H1 (cell line): ENCODE measurements around the gene MYOD1. TPM values are rescaled to one million over a fixed set of nuclear protein-coding genes. Genes with fewer than 3 reads are reported as not detected.

ENCODE experiments used
- CTCF ChIA-PET: fragments of 300-600 bp; sonication (Branson Sonifier 250); formaldehyde crosslinking; loops from one replicate; lab custom pipeline; 2021; ENCODE audit not compliant: partially characterized antibody; lab: Charles Lee
- POLR2A ChIA-PET: fragments of 300-600 bp; sonication (Branson Sonifier 250); formaldehyde crosslinking; loops from one replicate; lab custom pipeline; 2021; ENCODE audit warnings: inconsistent platforms; ENCODE audit not compliant: partially characterized antibody; lab: Charles Lee
- DNase-seq, 2 experiments: peaks; one replicate each; pipeline versions ENCODE4 v3.0.0 to v3.0.0-alpha.2; 2010 to 2022; ENCODE audit warnings: low spot score in 2 of 2, low read depth in 1 of 2, mixed read lengths in 1 of 2
- FAIRE-seq: peaks from 2 replicates; lab custom pipeline; 2011; peaks lifted over from hg19 to GRCh38; lab: Jason Lieb, UNC
- H2AFZ ChIP-seq: 2 replicates; pipeline ENCODE4 v1.8.1; 2012; ENCODE audit warnings: low read length, inconsistent platforms
- H2AK5ac ChIP-seq: 2 replicates; pipeline ENCODE4 v1.6.1; 2013; ENCODE audit warnings: low read depth, low read length
- H2BK120ac ChIP-seq: replicated peaks from 2 replicates; pipeline ENCODE3; 2013; ENCODE audit warnings: low read depth, low read length, inconsistent platforms
- H2BK12ac ChIP-seq: 2 replicates; pipeline ENCODE4 v1.6.1; 2013; ENCODE audit warnings: low read depth, low read length
- H2BK15ac ChIP-seq: 2 replicates; pipeline ENCODE4 v1.6.1; 2013; ENCODE audit warnings: low read length
- H2BK20ac ChIP-seq: 2 replicates; pipeline ENCODE4 v1.6.1; 2013; ENCODE audit warnings: low read length
- H2BK5ac ChIP-seq: 2 replicates; pipeline ENCODE4 v1.6.1; 2013; ENCODE audit warnings: low read depth, low read length
- H3K14ac ChIP-seq: 2 replicates; pipeline ENCODE4 v1.6.1; 2013; ENCODE audit warnings: inconsistent platforms; ENCODE audit not compliant: insufficient read length
- H3K18ac ChIP-seq: 2 replicates; pipeline ENCODE4 v1.6.1; 2013; ENCODE audit warnings: low read length; ENCODE audit errors: extremely low read depth
- H3K23ac ChIP-seq: 2 replicates; pipeline ENCODE4 v1.6.1; 2013; ENCODE audit warnings: inconsistent platforms; ENCODE audit not compliant: insufficient read length
- H3K23me2 ChIP-seq: 2 replicates; pipeline ENCODE4 v1.6.1; 2013; ENCODE audit warnings: low read depth, low read length
- H3K27ac ChIP-seq: 2 replicates; pipeline ENCODE4 v1.6.1; 2011; ENCODE audit warnings: low read depth, low read length, inconsistent platforms
- H3K27me3 ChIP-seq, 4 experiments: replicated peaks in 1 of 4; 1 replicate in 1 of 4; 2 replicates in 3 of 4; pipeline versions ENCODE4 v1.6.1 to v1.8.1; 2011 to 2013; ENCODE audit warnings: low read length in 3 of 4, mild to moderate bottlenecking in 3 of 4, inconsistent platforms in 2 of 4, mixed read lengths in 2 of 4, moderate library complexity in 1 of 4; ENCODE audit not compliant: control insufficient read depth in 3 of 4, insufficient read depth in 3 of 4; ENCODE audit errors: extremely low read depth in 1 of 4
- H3K36me3 ChIP-seq, 4 experiments: 2 replicates each; pipeline versions ENCODE4 v1.6.1 to v1.8.1; 2011 to 2013; ENCODE audit warnings: mild to moderate bottlenecking in 4 of 4, low read length in 3 of 4, moderate library complexity in 2 of 4, control low read depth in 1 of 4, inconsistent platforms in 1 of 4; ENCODE audit not compliant: insufficient read depth in 4 of 4, control insufficient read depth in 2 of 4
- H3K4ac ChIP-seq: replicated peaks from 2 replicates; pipeline ENCODE3; 2013; ENCODE audit warnings: low read length, low read depth, mixed read lengths, inconsistent platforms; ENCODE audit not compliant: insufficient read length
- H3K4me1 ChIP-seq, 4 experiments: replicated peaks in 1 of 4; 1 replicate in 1 of 4; 2 replicates in 3 of 4; pipeline versions ENCODE4 v1.6.1 to v1.8.1; 2011 to 2013; ENCODE audit warnings: low read length in 3 of 4, inconsistent platforms in 2 of 4, mixed read lengths in 1 of 4; ENCODE audit not compliant: insufficient read depth in 4 of 4, control insufficient read depth in 3 of 4
- H3K4me2 ChIP-seq, 2 experiments: 2 replicates each; pipeline versions ENCODE4 v1.6.1 to v1.8.1; 2011 to 2013; ENCODE audit warnings: low read depth in 2 of 2, low read length in 2 of 2, control low read depth in 1 of 2, inconsistent platforms in 1 of 2, mild to moderate bottlenecking in 1 of 2; ENCODE audit not compliant: insufficient read depth in 1 of 2
- H3K4me3 ChIP-seq, 4 experiments: fragments of 200-600, 300-600 bp in 1 of 4; sonication (generic), shearing (Covaris generic), sonication (Bioruptor Twin) in 1 of 4; 2 replicates each; pipeline versions ENCODE4 v1.5.1 to v1.8.1; 2011 to 2016; ENCODE audit warnings: low read length in 4 of 4, low read depth in 3 of 4, control low read depth in 2 of 4, inconsistent platforms in 2 of 4, mild to moderate bottlenecking in 2 of 4, mixed read lengths in 1 of 4, moderate library complexity in 1 of 4; ENCODE audit not compliant: insufficient read depth in 2 of 4; ENCODE audit errors: extremely low read depth in 1 of 4
- H3K56ac ChIP-seq: replicated peaks from 2 replicates; pipeline ENCODE3; 2013; ENCODE audit warnings: low read depth, mild to moderate bottlenecking, mixed read lengths, low read length, inconsistent platforms; ENCODE audit not compliant: insufficient read length
- H3K79me1 ChIP-seq: 2 replicates; pipeline ENCODE4 v1.6.1; 2013; ENCODE audit warnings: low read depth, low read length, control low read depth
- H3K79me2 ChIP-seq, 2 experiments: 2 replicates each; pipeline versions ENCODE4 v1.6.1 to v1.8.1; 2012 to 2013; ENCODE audit warnings: low read length in 2 of 2, mild to moderate bottlenecking in 2 of 2, inconsistent platforms in 1 of 2; ENCODE audit not compliant: insufficient read depth in 2 of 2, control insufficient read depth in 1 of 2
- H3K9ac ChIP-seq, 4 experiments: replicated peaks in 1 of 4; 1 replicate in 1 of 4; 2 replicates in 3 of 4; pipeline versions ENCODE4 v1.6.1 to v1.8.1; 2011 to 2013; ENCODE audit warnings: low read depth in 3 of 4, low read length in 3 of 4, control low read depth in 2 of 4, mild to moderate bottlenecking in 2 of 4, moderate library complexity in 2 of 4, inconsistent platforms in 1 of 4; ENCODE audit errors: extremely low read depth in 1 of 4
- H3K9me3 ChIP-seq, 2 experiments: 2 replicates each; pipeline versions ENCODE4 v1.6.1 to v1.8.1; 2012 to 2013; ENCODE audit warnings: mild to moderate bottlenecking in 2 of 2, moderate library complexity in 2 of 2, control low read depth in 1 of 2, inconsistent platforms in 1 of 2, low read depth in 1 of 2, low read length in 1 of 2, mixed read lengths in 1 of 2; ENCODE audit not compliant: insufficient read depth in 2 of 2
- H4K20me1 ChIP-seq, 2 experiments: replicated peaks in 1 of 2; 2 replicates each; pipeline versions ENCODE3 to v1.8.1; 2011 to 2013; ENCODE audit warnings: inconsistent platforms in 2 of 2, low read length in 2 of 2, mild to moderate bottlenecking in 1 of 2; ENCODE audit not compliant: insufficient read depth in 2 of 2, control insufficient read depth in 1 of 2
- H4K5ac ChIP-seq: 2 replicates; pipeline ENCODE4 v1.6.1; 2013; ENCODE audit warnings: low read length, low read depth, mixed read lengths, inconsistent platforms; ENCODE audit not compliant: insufficient read length
- H4K8ac ChIP-seq: 2 replicates; pipeline ENCODE4 v1.8.0; 2013; ENCODE audit warnings: mild to moderate bottlenecking, moderate library complexity, low read length, inconsistent platforms; ENCODE audit not compliant: insufficient read depth; ENCODE audit errors: extremely low read depth
- H4K91ac ChIP-seq: replicated peaks from 2 replicates; pipeline ENCODE3; 2013; ENCODE audit warnings: low read length, mixed read lengths, inconsistent platforms; ENCODE audit not compliant: insufficient read length
- CBX5 ChIP-seq: fragments of 300-800, 300-1000 bp; sonication (generic); IDR thresholded peaks from 2 replicates; pipeline ENCODE4 v1.7.1; 2016; ENCODE audit warnings: antibody characterized with exemption, low read length, low read depth
- CHD1 ChIP-seq: IDR thresholded peaks from 2 replicates; pipeline ENCODE4 v1.6.1; 2012; ENCODE audit warnings: low read depth, low read length, improper control_type of control experiment
- EZH2 ChIP-seq: fragments of 200-600 bp; sonication (generic); IDR thresholded peaks from 2 replicates; pipeline ENCODE4 v1.7.1; 2012; ENCODE audit warnings: low read depth, mild to moderate bottlenecking, moderate library complexity, low read length, inconsistent platforms; ENCODE audit not compliant: severe bottlenecking
- KDM1A ChIP-seq: fragments of 200-600, 300-600 bp; sonication (generic); IDR thresholded peaks from 2 replicates; pipeline ENCODE4 v1.7.1; 2016; ENCODE audit warnings: mild to moderate bottlenecking, low read length, borderline replicate concordance
- POLR2A ChIP-seq, 2 experiments: IDR thresholded peaks; 1 replicate in 1 of 2; 2 replicates in 1 of 2; pipeline ENCODE4 v1.6.1; 2011; ENCODE audit warnings: low read depth in 2 of 2, low read length in 2 of 2, mild to moderate bottlenecking in 2 of 2; ENCODE audit errors: control extremely low read depth in 1 of 2
- SP2 ChIP-seq: IDR thresholded peaks from 2 replicates; pipeline ENCODE4 v1.6.1; 2012; ENCODE audit warnings: mild to moderate bottlenecking, low read length, inconsistent platforms
- SRF ChIP-seq: IDR thresholded peaks from 2 replicates; pipeline ENCODE4 v1.6.1; 2011; ENCODE audit warnings: mild to moderate bottlenecking, low read depth, low read length, moderate library complexity
- TBP ChIP-seq: IDR thresholded peaks from 2 replicates; pipeline ENCODE4 v1.6.1; 2011; ENCODE audit warnings: low read depth, low read length, improper control_type of control experiment
- TCF12 ChIP-seq: IDR thresholded peaks from 2 replicates; pipeline ENCODE4 v1.6.1; 2011; ENCODE audit warnings: low read depth, mild to moderate bottlenecking, low read length
- WGBS, 2 experiments: shearing (Covaris generic) in 1 of 2; methylation state at CpG; one replicate each; pipeline versions ENCODE4 v1.1.6 to v1.1.7; 2013 to 2015; ENCODE audit warnings: low lambda C conversion rate in 2 of 2, mixed read lengths in 2 of 2, inconsistent platforms in 1 of 2, low coverage in 1 of 2, missing lambda C conversion rate in 1 of 2; ENCODE audit not compliant: insufficient replicate concordance in 2 of 2, insufficient coverage in 1 of 2, insufficient read length in 1 of 2; ENCODE audit errors: extremely low coverage in 1 of 2, missing lambda C conversion rate in 1 of 2; 5-methylcytosine and 5-hydroxymethylcytosine counted together
- polyA plus RNA-seq, 7 experiments: library from polyadenylated mRNA; depleted of rRNA in 3 of 7; stranded (reverse) in 5 of 7; unstranded in 2 of 7; fragments of >200 nt in 5 of 7; fragments of 200-250 nt in 2 of 7; gene quantifications; 1 replicate in 5 of 7; 2 replicates in 1 of 7; 4 replicates in 1 of 7; pipeline versions ENCODE4 v1.2.1 to v1.2.3, GENCODE V29; 2011 to 2013; ENCODE audit warnings: missing spikeins in 2 of 7, mixed read lengths in 2 of 7
- total RNA-seq: library from RNA; stranded (reverse); fragmentation: NEBNext Ultra II Directional; extraction: Animal tissue kit (Norgen Biotek cat#: 25700); gene quantifications from 2 replicates; pipeline ENCODE4 v1.2.1, GENCODE V29; 2021
- TF ChIP-seq, protein P1 (sequence below): IDR thresholded peaks from 2 replicates; pipeline ENCODE4 v1.6.1; 2011; ENCODE audit warnings: low read depth, mild to moderate bottlenecking, low read length; ENCODE audit not compliant: insufficient read depth

Gene MYOD1
- total and polyA plus RNA-seq, 2 of the 8 experiments (the other 6 are each of a cell fraction or from before 2014, with no cell fraction given): not detected

DNA sequence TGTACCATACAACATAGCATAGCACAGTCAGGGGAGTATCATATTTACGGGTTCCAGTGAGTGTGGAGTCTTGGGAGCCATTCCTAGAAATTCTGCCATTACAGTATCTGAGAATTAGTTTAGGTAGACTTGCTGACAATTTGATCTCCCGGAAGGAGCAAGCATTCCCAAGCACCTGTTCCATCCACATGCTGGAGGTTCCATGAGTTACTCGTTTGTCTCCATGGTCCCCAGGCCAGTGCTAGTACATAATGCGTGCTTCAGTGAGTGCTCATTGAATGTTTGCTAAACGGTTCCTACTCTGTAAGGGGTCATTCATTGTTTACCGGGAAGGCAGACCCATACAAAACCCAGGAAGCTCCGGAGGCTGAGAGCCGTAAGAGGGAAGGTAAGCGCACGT is 27.4 kb upstream of the MYOD1 start:
- CTCF ChIA-PET: interaction anchor here (1.1 kb wide), 1 partner anchor 164 kb away, joined by 3 read pairs; no protein-coding TSS in a partner anchor
- FAIRE-seq: no peak
- no peak overlapping the region for H3K56ac ChIP-seq

More for the DNA sequence above, 27.4 kb upstream of the MYOD1 start:
- Histone ChIP-seq H3K4me1 (no peaks in the 10 kb centered on the region; a peak in 1 of 7 replicates), H3K27ac (no peak overlapping the region), H3K4ac (no peak overlapping the region), H3K9ac (no peak overlapping the region), H3K79me1 (no peaks in the 10 kb centered on the region), H3K14ac (no peak overlapping the region), H3K4me2 (no peak overlapping the region), H2BK20ac (no peak overlapping the region), H2BK15ac (no peak overlapping the region), H2BK12ac (no peak overlapping the region), H4K5ac (no peak overlapping the region), H3K9me3 (no peaks in the 10 kb centered on the region), H4K20me1 (peaks cover 0 to 2% of the 10 kb centered on the region in 2 experiments), H3K4me3 (no peak overlapping the region), H3K36me3 (no peaks in the 10 kb centered on the region), H3K18ac (no peak overlapping the region), H3K23ac (no peak overlapping the region), H3K23me2 (no peaks in the 10 kb centered on the region; the same call in 1 of the 2 replicates), H2BK5ac (no peak overlapping the region), H2AFZ (no peak overlapping the region), H3K27me3 (peaks cover 5 to 30% (median 26%) of the 10 kb centered on the region in 4 experiments), H3K79me2 (no peaks in the 10 kb centered on the region), H2BK120ac (no peak overlapping the region), H2AK5ac (no peak overlapping the region), H4K8ac (no peak overlapping the region), H4K91ac (no peak overlapping the region)
- TF ChIP-seq CHD1 (no peak), TBP (no peak), KDM1A (no peak), TCF12 (no peak), SRF (no peak), SP2 (no peak), EZH2 (no peak), POLR2A (IDR thresholded peaks at IDR 0.05; ENCODE audit: control extremely low read depth in 1 of 2, low read depth in 2 of 2, low read length in 2 of 2) (no peak), CBX5 (no peak)
- TF ChIP-seq, protein P1, sequence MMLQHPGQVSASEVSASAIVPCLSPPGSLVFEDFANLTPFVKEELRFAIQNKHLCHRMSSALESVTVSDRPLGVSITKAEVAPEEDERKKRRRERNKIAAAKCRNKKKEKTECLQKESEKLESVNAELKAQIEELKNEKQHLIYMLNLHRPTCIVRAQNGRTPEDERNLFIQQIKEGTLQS: no peak
- POLR2A ChIA-PET: no interaction called here
- DNase-seq: no peak
- 73% methylated on average over 10 of the region's 10 CpGs; no CpG with 5 or more reads in 1 of the 2 experiments for WGBS, 2 experiments
